ENCODE results near the gene CAPN15. TPM values are rescaled to one million over a fixed set of nuclear protein-coding genes. Genes with fewer than 3 reads are reported as not detected.

Gene CAPN15
- total and polyA plus RNA-seq, 2 of the 4 experiments (the other 2 are of a cell fraction) = 9.3 to 24.3 TPM

DNA sequence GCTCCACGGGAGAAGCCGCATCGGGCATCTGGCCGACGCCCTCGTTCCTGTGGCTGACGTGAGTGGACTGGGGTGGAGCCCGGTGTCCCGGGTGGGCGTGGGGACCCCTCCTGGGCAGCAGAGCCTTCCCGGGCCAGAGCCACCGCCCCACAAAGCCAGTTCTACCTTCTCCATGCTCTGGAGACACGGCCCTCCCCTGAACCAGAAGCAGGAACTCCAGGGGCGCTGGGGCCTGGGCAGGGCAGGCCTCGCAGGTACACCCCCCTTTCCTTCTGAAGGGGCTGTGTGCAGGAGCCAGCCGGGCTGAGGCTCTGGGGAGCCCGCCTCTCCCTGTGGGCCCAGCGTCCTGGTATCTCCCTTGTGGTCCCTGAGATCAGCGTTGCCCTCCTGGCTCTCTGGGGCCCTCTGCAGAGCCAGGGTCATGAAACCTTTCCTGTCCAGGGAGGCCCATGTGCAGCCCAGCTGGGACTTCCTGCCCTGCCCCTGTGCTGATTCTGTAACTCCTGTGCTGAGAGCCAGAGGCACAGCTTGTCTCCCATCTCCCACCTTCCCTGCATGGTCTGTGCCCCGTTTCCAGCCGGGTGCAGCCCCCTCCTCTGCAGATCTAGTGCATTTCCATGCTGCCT lies 48.8 kb downstream of the CAPN15 start (continued):
- TF ChIP-seq FOS (IDR thresholded peaks at IDR 0.05; ENCODE audit: low read depth, low read length) = no peak
- TF ChIP-seq RAD21 (IDR thresholded peaks at IDR 0.05; ENCODE audit: low read length) = no peak
- no peak for TF ChIP-seq MAFK (IDR thresholded peaks at IDR 0.05; ENCODE audit: low read depth, low read length)
- TF ChIP-seq NFE2L2 (IDR thresholded peaks at IDR 0.05; ENCODE audit: low read depth, low read length) = no peak
- no peak for TF ChIP-seq MAZ (IDR thresholded peaks at IDR 0.05; ENCODE audit: borderline replicate concordance, low read depth, low read length)
- no peak for TF ChIP-seq POLR2A (IDR thresholded peaks at IDR 0.05; ENCODE audit: low read depth, low read length)

DNA sequence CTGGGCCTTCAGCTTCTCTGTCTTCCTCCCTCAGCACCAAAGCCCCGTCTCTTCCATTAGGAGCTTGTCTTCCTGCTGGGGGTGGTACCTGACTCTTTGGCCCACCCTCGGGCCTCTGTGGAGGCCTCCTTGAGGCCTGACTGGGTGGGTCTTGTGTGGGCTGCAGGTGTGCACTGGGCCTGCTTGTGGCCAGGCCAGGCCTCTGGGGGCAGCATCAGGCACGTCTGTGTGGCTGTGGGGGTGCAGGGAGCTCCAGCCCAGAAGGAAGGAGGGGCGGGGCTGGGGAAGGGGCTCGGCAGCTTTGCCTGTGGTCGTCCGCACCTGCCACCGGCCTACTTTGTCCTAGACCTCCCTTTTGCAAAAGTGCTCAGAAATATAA lies 49.3 kb downstream of the CAPN15 start:
- H3K9ac ChIP-seq (ENCODE audit: low read depth, low read length) = no peak overlapping the region
- in situ Hi-C loops (cut with MboI; ENCODE audit: low sequenced_read_pairs) = no loop called here

More for the DNA sequence above, 49.3 kb downstream of the CAPN15 start:
- no peak overlapping the region for H3K4ac ChIP-seq (ENCODE audit: low read depth, low read length)
- no peak overlapping the region for H2AK9ac ChIP-seq (replicated peaks; ENCODE audit: low read depth, low read length, poor library complexity)
- H3K18ac ChIP-seq (ENCODE audit: low read depth, low read length) = no peak overlapping the region
- ATAC-seq (ENCODE audit: low read depth) (no peak; the same call in 1 of the 2 replicates), DNase-seq (no peak)
- no peak overlapping the region for H4K8ac ChIP-seq (ENCODE audit: low read depth in 2 of 2, low read length in 2 of 2)
- H3K27me3 ChIP-seq (ENCODE audit: control insufficient read depth, insufficient read depth, low read length) = no peaks in the 10 kb centered on the region
- no peaks in the 10 kb centered on the region; the same call in 1 of the 2 replicates for H4K20me1 ChIP-seq (ENCODE audit: insufficient read depth, low read length)
- H3K9me1 ChIP-seq (ENCODE audit: insufficient read depth, low read length) = no peaks in the 10 kb centered on the region
- no peak overlapping the region for H2BK20ac ChIP-seq (ENCODE audit: low read depth, low read length)
- H2AFZ ChIP-seq (replicated peaks; ENCODE audit: low read length, poor library complexity) = peak overlapping the region; percentile 43
- no peak overlapping the region for H3K27ac ChIP-seq (ENCODE audit: insufficient read depth, low read length)
- H4K5ac ChIP-seq (ENCODE audit: low read depth, low read length) = no peak overlapping the region
- no peaks in the 10 kb centered on the region for H3K4me1 ChIP-seq (ENCODE audit: control insufficient read depth, insufficient read depth, low read length)
- ChIA-PET POLR2A (ENCODE audit: unreplicated experiment) (no interaction called here), CTCF (interaction anchor here (0.7 kb wide), 1 partner anchor 37 kb away, joined by 3 read pairs; no protein-coding TSS in a partner anchor)
- H3K14ac ChIP-seq (replicated peaks; ENCODE audit: low read depth, low read length) = no peak overlapping the region
- intact Hi-C loops (cut with micrococcal nuclease) (no loop called here), dilution Hi-C loops (cut with HindIII; ENCODE audit: low sequenced_read_pairs, unreplicated experiment) (no loop called here)
- no peak overlapping the region for H3K56ac ChIP-seq (ENCODE audit: extremely low read depth, insufficient read depth, low read length)
- no peak overlapping the region for H3K23ac ChIP-seq (ENCODE audit: low read depth, low read length)
- no peaks in the 10 kb centered on the region for H3K9me3 ChIP-seq (ENCODE audit: control insufficient read depth, insufficient read depth, low read length)
- no TSS peak for BruUV-seq (replicated peaks)
- no peak overlapping the region for H2BK15ac ChIP-seq (ENCODE audit: low read depth, low read length)
- no peak overlapping the region for H3K4me2 ChIP-seq (ENCODE audit: low read depth, low read length)
- H3K79me1 ChIP-seq (ENCODE audit: low read depth in 1 of 2, low read length in 2 of 2) = peaks cover 3 to 12% of the 10 kb centered on the region in 2 experiments; a peak in 2 of 4 replicates
- no CpG with 5 or more reads among the region's 8 CpGs for WGBS, 2 experiments (ENCODE audit: extremely low coverage in 2 of 2, insufficient read length in 1 of 2)
- no peak overlapping the region for H3K4me3 ChIP-seq (ENCODE audit: insufficient read depth, low read depth, low read length)
- peaks cover 16% of the 10 kb centered on the region; the same call in 1 of the 2 replicates for H3K36me3 ChIP-seq (ENCODE audit: control insufficient read depth, insufficient read depth, low read length)
- no peak overlapping the region for H4K91ac ChIP-seq (ENCODE audit: insufficient read depth, low read depth, low read length)
- H2AK5ac ChIP-seq (ENCODE audit: low read depth, low read length) = no peak overlapping the region
- no peak overlapping the region for H2BK120ac ChIP-seq (ENCODE audit: low read depth, low read length)
- no peak overlapping the region for H2BK5ac ChIP-seq (ENCODE audit: low read depth, low read length, poor library complexity, severe bottlenecking)
- no peak for TF ChIP-seq BHLHE40 (IDR thresholded peaks at IDR 0.05; ENCODE audit: low read depth, low read length)
- TF ChIP-seq, protein P1, sequence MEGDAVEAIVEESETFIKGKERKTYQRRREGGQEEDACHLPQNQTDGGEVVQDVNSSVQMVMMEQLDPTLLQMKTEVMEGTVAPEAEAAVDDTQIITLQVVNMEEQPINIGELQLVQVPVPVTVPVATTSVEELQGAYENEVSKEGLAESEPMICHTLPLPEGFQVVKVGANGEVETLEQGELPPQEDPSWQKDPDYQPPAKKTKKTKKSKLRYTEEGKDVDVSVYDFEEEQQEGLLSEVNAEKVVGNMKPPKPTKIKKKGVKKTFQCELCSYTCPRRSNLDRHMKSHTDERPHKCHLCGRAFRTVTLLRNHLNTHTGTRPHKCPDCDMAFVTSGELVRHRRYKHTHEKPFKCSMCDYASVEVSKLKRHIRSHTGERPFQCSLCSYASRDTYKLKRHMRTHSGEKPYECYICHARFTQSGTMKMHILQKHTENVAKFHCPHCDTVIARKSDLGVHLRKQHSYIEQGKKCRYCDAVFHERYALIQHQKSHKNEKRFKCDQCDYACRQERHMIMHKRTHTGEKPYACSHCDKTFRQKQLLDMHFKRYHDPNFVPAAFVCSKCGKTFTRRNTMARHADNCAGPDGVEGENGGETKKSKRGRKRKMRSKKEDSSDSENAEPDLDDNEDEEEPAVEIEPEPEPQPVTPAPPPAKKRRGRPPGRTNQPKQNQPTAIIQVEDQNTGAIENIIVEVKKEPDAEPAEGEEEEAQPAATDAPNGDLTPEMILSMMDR (conservative IDR thresholded peaks at IDR 0.05; ENCODE audit: low read depth, low read length) = 0 out of 2 replicates have a peak, but pooled peaks have one; percentile 5

Data from IMR-90 (cell line).